Upper lobe of right lung (tissue), 1 donor: ENCODE data around the gene CACNA2D2. TPM values are rescaled to one million over a fixed set of nuclear protein-coding genes. Genes with fewer than 3 reads are reported as not detected.

Experiments used
- ATAC-seq: fragments of 200-7000 bp; cut with Tn5 transposase; one replicate; pipeline ENCODE4 v1.9.1; 2020; ENCODE audit warnings: mild to moderate bottlenecking, moderate library complexity
- DNase-seq: peaks from one replicate; pipeline ENCODE4 v3.0.0-alpha.2; 2020
- H3K27ac ChIP-seq: fragments of 200-600 bp; one replicate; pipeline ENCODE4 v1.8.0; 2022
- H3K27me3 ChIP-seq: fragments of 200-600 bp; one replicate; pipeline ENCODE4 v1.8.0; 2022; ENCODE audit warnings: mild to moderate bottlenecking
- H3K36me3 ChIP-seq: fragments of 200-600 bp; one replicate; pipeline ENCODE4 v1.8.0; 2022
- H3K4me1 ChIP-seq: fragments of 200-600 bp; one replicate; pipeline ENCODE4 v1.8.0; 2022
- H3K4me3 ChIP-seq: fragments of 200-600 bp; one replicate; pipeline ENCODE4 v1.8.0; 2022; ENCODE audit warnings: mild to moderate bottlenecking
- H3K9me3 ChIP-seq: fragments of 200-600 bp; one replicate; pipeline ENCODE4 v1.8.0; 2022
- CTCF ChIP-seq: fragments of 200-600 bp; IDR thresholded peaks from one replicate; pipeline ENCODE4 v1.8.0; 2022; ENCODE audit warnings: antibody characterized with exemption
- intact Hi-C: fragments of 100-400 bp; cut with DNase I; formaldehyde crosslinking; loops from one replicate; pipeline ENCODE4 v1.11.0; 2022
- total RNA-seq: library from RNA; stranded (reverse); fragmentation: NEBNext Ultra II Directional; extraction: Animal tissue kit (Norgen Biotek cat#: 25700); gene quantifications from one replicate; pipeline ENCODE4 v1.2.1, GENCODE V29; 2021
- donor health status: DM: no; HTN: yes; CAD: no; lungs with severe emphysema.

Gene CACNA2D2
- total RNA-seq, 1 donor from 2014 or later: 119 TPM

GRCh38 chr3:50536471-50537180 is 33.2 kb upstream of the CACNA2D2 start:
- Histone ChIP-seq H3K9me3 (no peaks in the 10 kb centered on the region), H3K4me1 (no peaks in the 10 kb centered on the region), H3K36me3 (no peaks in the 10 kb centered on the region), H3K27me3 (no peaks in the 10 kb centered on the region), H3K27ac (no peak overlapping the region), H3K4me3 (no peak overlapping the region)
- DNase-seq: no peak
- no peak for ATAC-seq
- no peak for TF ChIP-seq CTCF
- intact Hi-C loops: no loop called here

DNA sequence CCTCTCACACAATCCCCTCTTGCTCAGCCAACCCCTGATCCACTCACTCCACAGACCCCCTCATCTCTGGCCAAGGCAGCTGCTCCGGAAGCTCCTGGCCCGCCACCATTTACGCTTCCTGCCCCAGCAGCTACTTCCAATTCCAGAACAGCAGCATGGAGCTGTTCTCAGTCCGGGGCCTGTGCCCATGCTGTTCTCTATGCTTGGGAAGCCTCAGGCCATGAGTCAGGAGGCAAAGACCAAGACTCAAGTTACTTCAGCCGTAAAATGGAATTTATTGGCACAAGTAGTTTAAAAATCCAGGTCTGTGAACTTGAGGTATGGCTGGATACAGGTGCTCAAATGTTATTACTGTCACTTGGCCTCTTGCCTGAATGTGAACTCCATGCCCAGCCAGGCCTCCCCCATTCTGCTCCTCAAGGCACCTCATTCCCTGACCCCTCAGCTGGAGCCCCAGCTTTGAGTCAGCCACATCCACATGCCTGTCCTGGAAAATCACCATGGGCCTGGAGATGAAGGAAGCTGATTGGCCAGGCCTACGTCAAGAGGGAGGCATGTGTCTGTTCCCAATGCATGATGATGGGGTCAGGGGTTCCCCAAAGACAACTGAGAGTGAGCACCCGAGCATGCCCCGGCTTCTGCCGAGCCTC is 31.4 kb upstream of the CACNA2D2 start:
- H3K4me1 ChIP-seq: no peaks in the 10 kb centered on the region
- no peaks in the 10 kb centered on the region for H3K36me3 ChIP-seq
- no peak for TF ChIP-seq CTCF
- no peak overlapping the region for H3K4me3 ChIP-seq
- intact Hi-C loops: no loop called here
- peaks cover 3% of the 10 kb centered on the region for H3K27me3 ChIP-seq
- no peak for DNase-seq
- ATAC-seq: no peak
- H3K9me3 ChIP-seq: no peaks in the 10 kb centered on the region
- no peak overlapping the region for H3K27ac ChIP-seq

DNA sequence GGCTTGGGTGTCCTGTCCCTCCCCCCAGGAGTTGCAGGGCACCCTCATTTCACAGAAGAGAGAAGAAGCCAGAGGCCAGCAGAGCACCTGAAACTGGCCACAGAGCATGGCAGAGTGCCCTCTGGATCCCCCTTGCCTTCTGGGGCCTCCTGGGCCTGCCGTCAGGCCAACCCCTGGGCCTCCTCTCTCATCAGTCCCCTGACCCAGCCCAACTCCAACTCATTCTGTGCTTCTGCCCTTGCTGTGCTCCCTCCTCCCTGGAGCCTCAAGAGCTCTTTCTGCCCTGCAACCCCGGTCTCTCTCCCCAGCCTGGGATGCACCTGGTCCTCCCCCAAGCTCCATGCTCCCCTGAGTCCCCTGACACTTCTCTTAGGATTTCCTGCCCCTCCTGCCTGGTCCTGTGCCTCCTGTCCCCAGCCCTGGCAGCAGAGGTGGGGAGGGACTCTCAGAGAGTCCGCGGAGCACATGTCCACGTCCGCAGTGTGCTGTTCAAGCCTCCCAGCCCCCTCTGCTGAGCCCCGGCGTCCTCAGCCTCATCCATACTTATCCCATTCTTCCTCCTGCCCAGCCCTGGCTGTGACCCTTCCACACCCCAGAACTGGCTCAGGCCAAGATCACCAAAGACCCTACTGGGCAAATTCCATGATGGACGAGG is 30.5 kb upstream of the CACNA2D2 start:
- ATAC-seq (no peak), DNase-seq (no peak)
- TF ChIP-seq CTCF: no peak
- peaks cover 4% of the 10 kb centered on the region for H3K27me3 ChIP-seq
- intact Hi-C loops: no loop called here
- no peaks in the 10 kb centered on the region for H3K4me1 ChIP-seq
- H3K36me3 ChIP-seq: no peaks in the 10 kb centered on the region
- no peak overlapping the region for H3K27ac ChIP-seq
- H3K4me3 ChIP-seq: no peak overlapping the region
- H3K9me3 ChIP-seq: no peaks in the 10 kb centered on the region

DNA sequence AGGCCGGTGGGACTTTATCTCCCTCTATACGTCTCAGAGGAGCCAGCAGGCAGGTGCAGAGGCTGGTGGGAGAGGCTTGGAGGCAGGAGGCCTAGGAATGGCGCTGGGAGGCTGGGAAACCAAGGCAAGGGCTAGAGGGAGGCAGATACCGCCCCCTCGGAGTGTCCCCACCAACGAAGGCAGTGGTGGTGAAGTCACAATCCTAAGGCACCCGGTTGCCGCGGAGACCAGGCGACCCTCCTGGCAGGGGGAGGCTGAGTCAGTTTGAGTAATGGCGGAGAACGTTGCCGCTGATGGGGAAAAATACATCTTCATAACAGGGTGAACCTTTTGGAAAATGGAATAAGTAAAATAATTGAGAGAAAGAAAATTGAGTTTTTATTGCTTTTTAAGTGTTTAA is 29.9 kb upstream of the CACNA2D2 start:
- intact Hi-C loops: no loop called here
- Histone ChIP-seq H3K4me3 (no peak overlapping the region), H3K36me3 (no peaks in the 10 kb centered on the region), H3K27ac (no peak overlapping the region), H3K27me3 (peaks cover 4% of the 10 kb centered on the region), H3K9me3 (no peaks in the 10 kb centered on the region), H3K4me1 (no peaks in the 10 kb centered on the region)
- DNase-seq (no peak), ATAC-seq (no peak)
- TF ChIP-seq CTCF: no peak

GRCh38 chr3:50532062-50532705 is 28.8 kb upstream of the CACNA2D2 start:
- no peak for TF ChIP-seq CTCF
- no peak overlapping the region for H3K27ac ChIP-seq
- H3K27me3 ChIP-seq: peaks cover 4% of the 10 kb centered on the region
- H3K36me3 ChIP-seq: no peaks in the 10 kb centered on the region
- no peaks in the 10 kb centered on the region for H3K4me1 ChIP-seq
- no peak overlapping the region for H3K4me3 ChIP-seq
- intact Hi-C loops: no loop called here
- ATAC-seq (no peak), DNase-seq (no peak)
- H3K9me3 ChIP-seq: no peaks in the 10 kb centered on the region
